Testis (tissue), 2 donors: ENCODE measurements around the gene PLXND1.

Experiments used
- POLR2A ChIP-seq: fragments of 450-650 bp; IDR thresholded peaks from one replicate; pipeline ENCODE4 v1.6.1; 2017; ENCODE audit warnings: antibody characterized with exemption, mild to moderate bottlenecking, moderate library complexity
- TF ChIP-seq, protein P1 (sequence below), 3 experiments: fragments of 450-650 bp in 2 of 3; fragments of 200-600 bp in 1 of 3; sonication (generic) in 1 of 3; IDR thresholded peaks; one replicate each; pipeline ENCODE4 v1.5.1; 2016 to 2019; ENCODE audit warnings: antibody characterized with exemption in 3 of 3, mild to moderate bottlenecking in 2 of 3, moderate library complexity in 1 of 3

DNA sequence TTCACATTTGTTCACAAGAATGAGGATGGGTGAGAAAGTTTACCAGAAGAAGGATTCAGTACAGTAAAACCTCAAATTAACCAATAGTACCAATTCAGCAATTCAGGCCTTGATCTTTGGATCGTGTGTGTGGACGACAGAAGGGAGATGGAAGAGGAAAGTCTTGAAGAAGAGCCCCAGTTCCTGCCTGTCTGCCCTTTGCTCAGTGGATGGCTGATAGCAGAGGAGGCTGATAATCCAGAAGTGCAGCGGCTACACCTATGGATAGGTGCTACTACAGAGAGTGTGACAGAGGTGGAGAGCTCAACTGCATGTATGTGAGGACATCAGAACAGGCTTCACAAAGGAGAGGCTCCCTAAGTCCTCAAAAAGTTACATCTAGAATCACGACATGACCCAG lies 29.2 kb upstream of the PLXND1 start:
- TF ChIP-seq, protein P1, sequence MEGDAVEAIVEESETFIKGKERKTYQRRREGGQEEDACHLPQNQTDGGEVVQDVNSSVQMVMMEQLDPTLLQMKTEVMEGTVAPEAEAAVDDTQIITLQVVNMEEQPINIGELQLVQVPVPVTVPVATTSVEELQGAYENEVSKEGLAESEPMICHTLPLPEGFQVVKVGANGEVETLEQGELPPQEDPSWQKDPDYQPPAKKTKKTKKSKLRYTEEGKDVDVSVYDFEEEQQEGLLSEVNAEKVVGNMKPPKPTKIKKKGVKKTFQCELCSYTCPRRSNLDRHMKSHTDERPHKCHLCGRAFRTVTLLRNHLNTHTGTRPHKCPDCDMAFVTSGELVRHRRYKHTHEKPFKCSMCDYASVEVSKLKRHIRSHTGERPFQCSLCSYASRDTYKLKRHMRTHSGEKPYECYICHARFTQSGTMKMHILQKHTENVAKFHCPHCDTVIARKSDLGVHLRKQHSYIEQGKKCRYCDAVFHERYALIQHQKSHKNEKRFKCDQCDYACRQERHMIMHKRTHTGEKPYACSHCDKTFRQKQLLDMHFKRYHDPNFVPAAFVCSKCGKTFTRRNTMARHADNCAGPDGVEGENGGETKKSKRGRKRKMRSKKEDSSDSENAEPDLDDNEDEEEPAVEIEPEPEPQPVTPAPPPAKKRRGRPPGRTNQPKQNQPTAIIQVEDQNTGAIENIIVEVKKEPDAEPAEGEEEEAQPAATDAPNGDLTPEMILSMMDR (IDR thresholded peaks at IDR 0.05), result no peak
- TF ChIP-seq POLR2A, result no peak
